NCI-H446 (cell line): ENCODE results near the gene NCAM2.
"Not testable (repeated sequence)": the region's sequence is repeated elsewhere in the genome, so short reads cannot be mapped to it uniquely, and the experiment has no call there.

Source experiments
- DNase-seq, 2 experiments: peaks; one replicate each; lab custom pipeline; 2025; lab: John Stamatoyannopoulos, UW

NCAM2 gene

DNA sequence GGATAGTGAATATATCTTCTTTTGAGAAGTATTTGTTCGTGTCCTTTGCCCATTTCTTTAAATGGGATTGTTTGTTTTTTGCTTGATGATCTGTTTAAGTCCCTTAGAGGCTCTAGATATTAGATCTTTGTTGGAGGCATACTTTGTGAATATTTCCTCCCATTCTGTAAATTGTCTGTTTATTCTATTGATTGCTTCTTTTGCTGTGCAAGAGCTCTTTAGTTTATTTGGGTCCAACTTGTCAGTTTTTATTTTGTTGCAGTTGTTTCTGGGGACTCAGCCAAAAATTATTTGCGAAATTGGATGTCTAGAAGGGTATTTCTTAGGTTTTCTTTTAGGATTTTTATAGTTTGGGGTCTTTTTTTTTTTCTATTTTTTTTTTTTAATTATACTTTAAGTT is 302.8 kb downstream of the NCAM2 start:
- DNase-seq: no peak

DNA sequence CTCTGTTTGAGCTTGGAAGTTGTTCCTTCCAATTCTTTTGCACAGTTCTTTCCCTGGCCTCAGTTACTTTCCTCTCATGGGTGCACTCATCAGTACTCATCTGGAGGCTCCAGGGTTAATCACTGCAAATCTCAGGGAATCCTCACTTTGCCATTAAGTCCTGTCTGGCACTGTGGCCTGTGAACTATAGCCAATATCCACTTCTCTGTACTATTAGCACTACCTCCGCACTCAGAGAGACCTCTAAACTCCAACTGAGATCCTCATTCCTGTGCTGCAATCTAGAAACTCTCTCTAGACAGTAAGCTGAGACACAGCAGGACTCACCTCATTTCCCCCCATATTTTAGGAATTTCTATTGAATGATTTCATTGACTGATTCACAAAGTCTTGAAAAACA is 311.3 kb downstream of the NCAM2 start:
- DNase-seq: no peak

DNA sequence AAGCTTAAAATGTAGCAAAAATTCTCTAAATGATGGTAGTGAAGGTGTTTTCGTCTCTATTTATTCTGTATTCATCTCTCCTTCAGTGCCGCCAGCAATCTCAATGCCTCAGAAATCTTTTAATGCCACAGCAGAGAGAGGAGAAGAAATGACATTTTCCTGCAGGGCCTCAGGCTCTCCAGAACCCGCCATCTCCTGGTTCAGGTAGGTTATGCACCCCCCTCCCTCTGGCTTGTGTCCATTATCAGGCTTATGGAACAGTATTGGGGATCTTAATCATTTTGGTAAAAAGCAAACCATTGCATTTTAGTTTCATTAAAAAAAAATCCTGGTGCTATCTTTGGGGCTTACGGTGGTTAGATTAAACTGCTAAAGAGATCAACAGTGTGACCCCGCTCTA is 326.1 kb downstream of the NCAM2 start:
- DNase-seq: no peak

DNA sequence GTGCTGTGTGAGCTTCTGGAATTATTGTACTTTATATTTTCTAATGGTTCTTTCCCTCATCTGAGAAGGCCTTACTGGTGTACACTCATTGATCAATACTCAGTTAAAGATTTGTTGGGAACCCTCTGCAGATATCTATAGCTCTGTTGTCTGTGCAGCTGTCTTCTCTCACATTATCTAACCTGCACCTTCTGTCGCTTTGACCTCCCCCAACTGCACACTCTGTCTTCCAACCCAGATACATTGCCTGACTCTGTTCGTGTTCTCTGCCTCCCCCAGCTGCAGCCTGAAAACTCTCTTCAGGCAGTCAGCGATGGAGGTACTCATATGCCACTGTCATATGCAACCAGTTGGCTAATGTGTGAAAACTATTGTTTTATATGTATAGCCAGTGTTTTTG is 334.3 kb downstream of the NCAM2 start:
- peak in 1 of 2 experiments; percentile 2 for DNase-seq

DNA sequence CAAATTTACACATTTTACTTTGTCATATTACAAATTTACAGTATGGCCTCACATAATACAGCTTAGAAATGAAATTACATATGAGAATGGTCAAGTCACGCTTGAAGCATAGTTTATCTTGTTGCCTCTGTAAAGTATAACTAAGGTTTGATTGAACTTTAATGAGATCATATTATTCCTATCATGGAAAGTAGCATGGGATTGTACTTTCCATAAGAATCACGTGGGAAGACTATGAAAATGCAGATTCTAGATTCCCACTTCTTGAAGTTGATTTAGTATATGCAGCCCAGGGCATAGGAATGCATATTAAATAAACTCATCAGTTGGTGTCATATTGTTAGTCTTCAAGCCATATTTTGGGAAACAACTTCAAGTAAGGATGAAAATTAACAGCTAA is 342.8 kb downstream of the NCAM2 start:
- DNase-seq: no peak

DNA sequence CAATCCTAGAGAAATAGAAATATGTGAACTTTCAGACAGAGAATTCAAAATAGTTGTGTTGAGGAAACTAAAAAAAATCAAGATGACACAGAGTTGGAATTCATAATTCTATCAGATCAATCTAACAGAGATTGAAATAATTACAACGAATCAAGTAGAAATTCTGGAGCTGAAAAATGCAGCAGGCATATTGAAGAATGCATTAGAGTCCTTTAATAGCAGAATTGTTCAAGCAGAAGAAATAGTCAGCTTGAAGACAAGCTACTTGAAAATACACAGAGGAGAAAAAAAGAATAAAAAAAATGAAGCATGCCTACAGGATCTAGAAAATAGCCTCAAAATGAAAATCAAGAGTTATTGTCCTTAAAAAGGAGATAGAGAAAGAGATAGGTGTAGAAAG is 347.1 kb downstream of the NCAM2 start:
- DNase-seq: no peak

DNA sequence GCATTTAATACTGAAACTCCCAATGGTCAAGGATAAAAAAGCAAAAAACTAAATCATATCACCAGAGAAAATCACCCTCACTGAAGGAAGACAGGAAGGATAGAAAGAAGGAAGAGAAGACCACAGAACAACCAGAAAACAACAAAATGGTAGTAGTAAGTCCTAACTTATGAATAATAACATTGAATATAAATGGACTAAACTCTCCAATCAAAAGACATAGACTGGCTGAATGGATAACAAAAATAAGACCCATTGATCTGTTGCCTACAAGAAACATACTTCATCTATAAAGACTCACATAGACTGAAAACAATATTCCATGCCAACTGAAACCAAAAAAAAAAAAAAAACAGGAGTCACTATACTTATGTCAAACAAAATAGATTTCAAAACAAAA is 347.7 kb downstream of the NCAM2 start:
- no peak for DNase-seq

DNA sequence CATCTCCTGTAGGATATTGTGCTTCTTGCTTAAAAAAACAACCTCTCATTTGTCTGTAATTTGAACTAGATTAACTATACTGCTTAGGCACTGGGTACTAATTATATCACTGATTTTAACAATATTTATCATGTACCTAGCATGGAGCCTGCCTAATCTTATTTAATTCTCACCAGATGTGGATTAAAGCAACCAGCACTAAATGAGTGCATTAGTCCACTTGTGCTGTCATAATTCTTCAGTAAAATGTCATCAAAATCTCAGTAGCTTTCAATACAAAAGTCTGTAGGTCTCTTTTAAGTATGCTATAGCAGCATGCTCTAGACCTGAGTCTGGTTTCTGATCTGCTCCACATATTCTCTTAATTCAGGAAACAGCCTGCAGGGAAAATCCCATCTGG is 368.1 kb downstream of the NCAM2 start:
- DNase-seq: no peak

DNA sequence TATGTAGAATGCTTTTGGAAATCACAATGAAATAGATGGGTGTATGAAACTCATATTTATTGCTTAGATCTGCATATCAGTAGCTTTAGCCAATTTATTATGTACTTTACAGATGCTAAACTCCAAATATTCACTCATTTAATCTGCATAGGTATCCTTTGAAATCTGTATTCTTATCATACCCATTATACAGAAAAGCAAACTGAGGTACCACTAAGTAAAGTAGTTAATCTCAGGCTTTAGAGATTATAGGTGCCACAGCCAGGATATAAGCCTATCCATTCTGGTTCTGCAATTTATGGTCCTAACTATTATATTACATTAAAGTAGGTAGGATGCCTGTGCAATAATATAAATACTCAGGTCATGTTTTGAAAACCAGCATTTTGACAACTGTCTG is 369.4 kb downstream of the NCAM2 start:
- no peak for DNase-seq

DNA sequence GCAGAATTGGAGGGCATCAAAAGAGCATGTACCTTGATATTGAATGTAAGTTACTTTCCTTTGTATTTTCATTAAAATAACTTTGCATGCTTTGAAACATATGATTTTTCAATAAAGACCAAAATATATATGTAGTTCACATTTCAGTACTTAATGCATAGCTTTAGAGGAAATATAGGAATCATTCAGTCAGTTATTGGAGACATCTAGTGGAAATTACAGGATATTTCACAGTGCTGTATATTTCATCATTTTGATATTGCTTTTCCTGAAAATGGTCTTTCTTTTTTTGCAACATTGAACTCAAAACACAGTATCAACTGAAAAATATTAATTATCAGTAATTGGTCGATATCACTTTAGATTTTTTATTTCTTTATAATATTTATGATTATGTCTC is 375.8 kb downstream of the NCAM2 start:
- no peak for DNase-seq

DNA sequence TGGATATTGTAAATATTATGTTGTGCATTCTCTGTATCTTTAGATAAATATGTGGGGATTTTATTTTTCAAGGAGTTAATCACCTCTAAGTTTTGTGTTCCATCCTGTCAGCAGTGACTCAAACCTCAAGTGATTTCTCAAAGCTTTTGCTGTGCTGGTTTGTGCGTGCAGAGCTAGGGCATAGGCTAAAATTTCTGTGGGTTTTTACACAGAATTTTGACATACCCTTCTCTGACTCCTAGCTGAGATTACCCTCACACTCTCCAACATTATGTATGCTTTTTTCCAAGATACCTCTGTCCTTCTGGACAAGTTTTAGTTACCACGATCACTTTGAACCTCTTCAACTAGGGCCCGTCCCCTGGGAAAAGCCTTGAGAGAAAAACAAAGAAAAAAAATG is 384.9 kb downstream of the NCAM2 start:
- no peak for DNase-seq

DNA sequence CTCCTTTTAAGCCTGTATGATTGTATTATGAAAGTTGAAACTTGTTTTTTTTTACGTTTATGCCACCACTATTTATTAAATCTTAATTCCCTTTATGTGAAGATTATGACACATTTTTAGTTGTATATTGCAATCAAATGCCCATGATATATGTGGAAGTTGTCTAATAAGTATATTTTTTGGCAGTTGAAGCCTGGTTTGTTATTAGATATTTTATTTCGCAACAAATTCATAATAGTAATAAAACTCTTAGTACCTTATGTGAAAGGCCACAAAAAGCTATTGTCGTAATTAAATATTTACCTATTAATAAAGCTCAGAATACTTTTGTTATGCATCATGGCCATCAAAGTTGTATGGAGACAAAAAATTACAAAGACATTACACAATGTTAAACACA is 386.8 kb downstream of the NCAM2 start:
- DNase-seq: no peak

DNA sequence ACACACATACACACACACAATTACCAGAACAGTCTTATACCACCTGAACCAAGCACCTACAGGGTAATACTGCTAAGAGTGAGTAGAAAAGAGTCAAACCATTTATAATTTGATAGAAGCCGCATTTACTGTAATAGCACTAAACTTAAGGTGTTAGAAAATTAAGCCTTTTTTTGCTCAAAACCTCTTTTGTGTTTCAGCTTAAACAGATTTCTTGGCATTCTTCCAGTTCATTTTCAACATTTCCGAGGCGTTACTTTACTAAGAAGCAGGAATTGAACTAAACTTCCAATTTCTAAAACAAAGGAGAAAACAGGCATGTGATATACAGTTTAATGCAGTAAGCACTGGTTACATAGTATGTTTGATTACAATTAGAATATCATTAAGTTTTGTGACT is 387.2 kb downstream of the NCAM2 start:
- peak in 1 of 2 experiments; percentile 16 for DNase-seq

DNA sequence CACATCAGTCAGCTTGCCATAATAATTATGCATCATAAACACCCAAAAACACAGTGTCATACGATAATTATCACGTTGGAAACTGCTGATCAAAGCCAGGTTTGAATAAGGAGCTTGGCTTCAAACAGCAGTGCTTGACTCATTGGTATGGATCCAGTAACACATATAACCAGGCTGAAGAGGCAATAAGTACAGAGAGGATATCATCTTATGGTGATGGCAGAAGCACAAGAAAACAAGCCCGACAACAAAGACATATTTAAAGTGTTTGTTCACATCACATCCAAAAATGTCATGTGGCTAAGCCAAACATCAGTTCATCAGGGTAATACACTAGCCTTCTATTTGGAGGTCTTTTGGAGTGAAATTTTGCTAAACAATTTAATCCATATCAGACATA is 389.7 kb downstream of the NCAM2 start:
- peak in 1 of 2 experiments; percentile 57 for DNase-seq

DNA sequence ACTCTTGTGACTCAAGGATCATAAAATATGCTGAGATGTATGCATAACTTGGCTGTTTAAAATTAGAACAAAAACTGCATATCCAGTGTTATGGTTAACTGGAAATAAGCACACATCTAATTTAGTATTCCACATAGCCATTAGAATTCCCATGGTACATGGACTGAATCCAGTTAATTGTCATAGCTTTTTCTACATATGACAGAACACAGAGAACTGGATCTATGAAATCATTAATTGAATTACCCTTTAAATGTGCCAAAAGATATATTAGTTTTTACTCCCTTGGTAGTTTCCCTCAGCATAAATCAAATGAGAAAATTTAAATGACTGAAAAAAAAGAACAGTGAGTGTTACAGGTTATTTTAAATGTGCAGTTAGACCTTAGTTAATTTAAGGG is 395.9 kb downstream of the NCAM2 start:
- DNase-seq: no peak

DNA sequence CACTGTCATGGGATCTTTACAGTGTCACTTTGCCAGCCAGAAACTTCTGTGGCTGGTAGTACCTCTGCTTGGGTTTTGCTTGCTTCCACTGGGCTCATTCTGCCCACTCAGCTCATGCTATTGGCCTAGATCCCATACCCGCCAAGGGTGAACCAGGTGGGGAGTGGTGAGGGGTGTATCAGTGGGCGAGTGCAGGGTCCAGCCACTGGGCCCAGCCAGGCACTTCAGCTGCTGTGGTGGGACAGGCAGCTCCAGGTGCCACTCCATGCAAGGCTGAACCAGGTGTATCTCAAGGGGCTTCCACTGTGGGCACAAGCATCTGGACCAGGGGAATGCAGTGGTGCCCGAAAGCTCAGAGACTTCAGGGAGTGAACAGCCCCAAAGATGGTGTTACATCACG is 398.2 kb downstream of the NCAM2 start:
- DNase-seq: no peak

DNA sequence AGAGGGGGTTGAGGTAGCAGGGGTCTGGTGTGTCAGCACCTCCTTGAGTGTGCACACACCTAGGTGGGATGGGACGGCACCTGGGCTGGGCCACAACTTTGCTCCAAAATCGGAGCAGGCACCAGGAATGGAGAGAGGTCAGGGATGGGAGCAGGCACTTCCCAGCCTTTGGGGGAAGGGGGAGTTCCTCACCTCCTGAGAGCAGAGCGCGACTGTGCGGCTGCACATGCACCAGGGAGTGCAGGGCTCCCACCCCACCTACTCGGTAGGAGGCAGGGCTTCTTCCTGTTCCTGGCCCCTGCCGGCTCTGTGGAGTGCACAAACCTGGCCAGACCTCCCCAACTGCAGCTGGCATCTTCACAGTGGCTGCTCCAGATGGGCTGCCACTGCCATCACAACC is 399.3 kb downstream of the NCAM2 start:
- DNase-seq: no peak

DNA sequence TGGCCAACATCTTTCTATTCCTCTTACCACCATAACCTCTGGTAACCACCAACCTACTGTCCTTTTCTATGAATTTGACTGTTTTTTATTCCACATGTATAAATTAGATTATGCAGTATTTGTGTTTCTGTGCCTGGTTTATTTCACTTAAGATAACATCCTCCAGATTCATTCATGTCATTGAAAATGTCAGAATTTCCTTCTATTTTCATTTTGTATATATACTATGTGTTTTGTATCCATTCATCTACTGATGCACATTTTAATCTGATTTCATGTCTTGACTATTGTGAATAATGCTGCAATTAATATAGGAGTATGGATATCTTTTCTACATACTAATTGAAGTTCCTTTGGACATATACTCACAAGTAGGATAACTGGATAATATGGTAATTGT is 403.2 kb downstream of the NCAM2 start:
- no peak for DNase-seq

DNA sequence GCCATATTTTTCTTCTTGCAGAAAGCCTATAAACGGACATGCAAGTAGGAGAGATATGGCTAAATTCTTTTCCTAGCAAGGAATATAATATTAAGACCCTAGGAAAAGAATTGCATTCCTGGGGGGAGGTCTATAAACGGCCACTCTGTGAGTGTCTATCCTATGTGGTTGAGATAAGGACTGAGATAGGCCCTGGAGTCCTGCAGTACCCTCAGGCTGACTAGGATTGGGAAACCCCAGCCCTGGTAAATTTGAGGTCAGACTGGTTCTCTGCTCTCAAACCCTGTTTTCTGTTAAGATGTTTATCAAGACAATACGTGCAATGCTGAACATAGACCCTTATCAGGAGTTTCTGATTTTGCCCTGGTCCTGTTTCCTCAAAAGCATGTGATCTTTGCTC is 404.0 kb downstream of the NCAM2 start:
- not testable (repeated sequence) for DNase-seq

DNA sequence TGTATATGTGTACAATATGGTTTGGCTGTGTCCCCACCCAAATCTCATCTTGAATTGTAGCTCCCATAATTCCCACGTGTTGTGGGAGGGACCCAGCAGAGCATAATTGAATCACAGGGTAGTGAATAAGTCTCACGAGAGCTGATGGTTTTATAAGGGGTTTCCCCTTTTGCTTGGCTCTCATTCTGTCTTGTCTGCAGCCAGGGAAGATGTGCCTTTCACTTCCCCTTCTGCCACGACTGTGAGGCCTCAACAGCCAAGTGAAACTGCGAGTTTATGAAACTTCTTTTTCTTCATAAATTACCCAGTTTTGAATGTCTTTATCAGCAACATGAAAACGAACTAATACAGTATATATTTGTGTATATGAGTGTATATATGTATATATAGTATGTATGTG is 406.1 kb downstream of the NCAM2 start:
- DNase-seq: not testable (repeated sequence)

DNA sequence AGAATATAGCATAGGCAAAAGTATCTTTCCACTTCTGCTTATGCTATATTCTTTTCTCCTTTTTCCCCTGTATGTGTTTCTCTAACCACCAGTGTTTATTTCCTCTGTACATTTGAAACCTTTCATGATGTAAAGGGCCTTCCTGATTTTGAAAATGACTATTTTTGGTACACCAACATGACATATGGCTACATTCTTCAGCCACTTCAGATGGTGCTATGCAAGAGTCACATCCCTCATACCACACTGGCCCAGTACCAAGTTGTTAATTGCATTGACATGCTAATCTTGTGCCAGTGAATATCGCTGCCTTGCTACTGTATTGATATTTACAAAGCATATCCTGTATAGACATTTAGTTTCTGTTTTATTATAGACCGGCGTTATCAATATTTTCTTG is 408.7 kb downstream of the NCAM2 start:
- peak; percentile 89 to 91 for DNase-seq

DNA sequence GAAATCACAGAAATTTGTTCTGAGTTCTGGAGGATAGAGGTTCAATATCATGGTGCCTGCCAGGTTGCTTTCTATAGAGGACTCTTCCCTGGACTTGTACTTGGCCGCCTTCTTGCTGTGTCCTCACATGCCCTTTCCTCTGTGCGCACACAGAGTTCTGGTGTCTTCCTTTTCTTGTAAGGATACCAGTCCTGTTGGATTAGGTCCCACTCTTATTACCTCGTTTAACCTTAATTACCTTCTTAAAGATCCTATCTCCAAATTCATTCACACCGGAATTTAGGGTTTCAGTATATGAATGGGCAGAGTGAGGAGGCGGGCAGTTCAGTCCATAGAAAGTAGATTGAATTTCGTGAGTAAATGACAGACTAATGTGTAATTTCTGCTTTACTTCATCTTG is 413.9 kb downstream of the NCAM2 start:
- DNase-seq: peak in 1 of 2 experiments; percentile 34

DNA sequence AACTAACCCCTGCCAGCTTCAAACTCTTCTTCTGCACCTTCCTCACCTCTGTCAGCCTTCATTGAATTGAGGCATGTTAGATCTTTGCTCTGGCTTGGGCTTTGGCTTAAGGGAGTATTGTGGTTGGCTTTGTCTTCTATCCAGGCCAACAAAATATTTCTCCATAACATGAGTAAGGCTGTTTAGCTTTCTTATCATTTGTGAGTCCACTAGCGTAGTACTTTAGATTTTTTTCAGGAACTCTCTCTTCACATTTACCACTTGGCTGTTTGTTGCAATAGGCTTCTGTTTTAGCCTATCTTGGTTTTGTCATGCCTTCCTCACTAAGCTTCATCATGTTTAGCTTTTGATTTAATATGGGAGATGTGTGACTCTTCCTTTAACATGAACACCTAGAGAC is 417.5 kb downstream of the NCAM2 start:
- no peak for DNase-seq

DNA sequence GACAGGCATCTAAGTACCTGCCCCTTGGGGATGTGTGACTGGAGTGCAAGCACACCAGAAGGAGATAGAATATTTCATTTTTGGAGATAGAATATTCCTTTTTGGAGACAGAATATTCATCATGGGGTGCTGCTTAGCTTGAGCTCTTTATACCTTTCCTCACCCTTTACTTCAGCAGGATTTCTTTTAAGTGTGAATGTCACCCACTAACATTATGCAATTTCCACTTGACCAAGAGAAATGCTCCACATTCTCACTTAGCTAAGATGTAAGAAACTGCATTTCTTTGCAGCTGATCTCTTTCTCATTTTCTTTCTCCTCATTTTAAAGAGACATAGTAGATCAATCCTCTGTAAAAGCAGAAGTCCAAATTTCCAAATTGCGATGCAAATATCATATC is 436.7 kb downstream of the NCAM2 start:
- DNase-seq: no peak

DNA sequence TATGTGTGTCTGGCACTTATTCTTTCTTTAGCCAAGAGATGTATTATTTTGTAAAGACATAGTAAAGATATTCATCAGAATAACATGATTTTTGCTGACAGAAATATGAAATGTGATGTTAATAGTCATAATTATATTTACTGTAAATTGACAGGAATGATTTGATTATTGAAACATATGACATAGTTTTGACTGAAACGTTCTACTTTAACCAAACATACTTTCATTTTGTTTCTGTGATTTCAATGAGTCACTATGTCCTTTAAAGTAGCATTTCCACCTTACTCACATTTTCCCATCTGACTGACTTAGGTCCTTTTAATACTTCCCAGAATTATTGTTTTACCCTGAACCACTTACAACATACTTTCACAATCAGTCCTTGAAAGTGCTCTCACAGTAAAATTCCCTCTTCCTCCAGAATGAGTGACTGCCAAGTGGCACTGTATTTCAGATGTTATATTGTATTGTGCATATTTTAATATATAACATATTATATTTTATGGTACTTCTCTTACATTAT is 437.9 kb downstream of the NCAM2 start:
- DNase-seq: no peak
